HK-2 (cell line): ENCODE measurements around the gene RAB44.

Experiments used
- DNase-seq: peaks from one replicate; pipeline ENCODE4 v3.0.0-alpha.2; 2018; ENCODE audit not compliant: unreplicated experiment

Gene RAB44

DNA sequence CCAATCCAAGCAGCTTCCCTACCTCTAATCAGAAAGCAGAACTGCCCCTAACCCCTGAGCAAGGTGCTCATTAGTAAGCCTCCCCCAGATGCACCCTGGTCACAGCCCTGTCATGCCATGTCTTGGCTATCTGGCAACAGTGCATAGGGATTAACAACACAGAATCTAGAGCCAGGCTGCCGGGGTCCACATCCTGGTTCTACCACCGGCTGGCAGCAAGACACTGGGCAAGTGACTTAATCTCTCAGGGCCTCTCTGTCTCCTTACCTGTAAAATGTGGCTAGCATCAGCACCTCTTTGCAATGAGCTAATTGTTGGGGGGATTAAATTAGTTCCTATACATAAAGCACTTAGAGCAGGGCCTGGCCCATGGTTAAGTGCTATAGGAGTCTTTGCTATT is 73.5 kb downstream of the RAB44 start:
- DNase-seq, result no peak

DNA sequence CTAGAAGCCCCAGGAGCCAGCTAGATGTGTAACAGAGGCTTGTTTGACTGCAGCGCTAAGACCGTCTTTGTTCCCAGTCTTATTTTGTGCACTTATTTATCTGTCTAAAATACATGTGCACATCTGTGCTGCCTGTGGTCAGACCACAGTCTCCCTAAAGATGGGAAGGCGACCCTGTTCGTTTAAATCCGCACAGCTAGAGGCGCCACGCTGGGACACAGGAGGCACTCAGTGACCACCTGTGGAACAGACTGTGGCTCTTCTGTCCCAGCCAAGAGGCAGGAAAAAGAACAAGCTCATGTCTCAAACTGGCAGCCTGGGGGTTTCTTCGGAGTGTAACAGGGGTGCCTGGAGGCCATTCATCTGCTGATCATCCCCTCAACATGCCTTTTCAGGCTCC is 74.8 kb downstream of the RAB44 start:
- DNase-seq, result no peak

DNA sequence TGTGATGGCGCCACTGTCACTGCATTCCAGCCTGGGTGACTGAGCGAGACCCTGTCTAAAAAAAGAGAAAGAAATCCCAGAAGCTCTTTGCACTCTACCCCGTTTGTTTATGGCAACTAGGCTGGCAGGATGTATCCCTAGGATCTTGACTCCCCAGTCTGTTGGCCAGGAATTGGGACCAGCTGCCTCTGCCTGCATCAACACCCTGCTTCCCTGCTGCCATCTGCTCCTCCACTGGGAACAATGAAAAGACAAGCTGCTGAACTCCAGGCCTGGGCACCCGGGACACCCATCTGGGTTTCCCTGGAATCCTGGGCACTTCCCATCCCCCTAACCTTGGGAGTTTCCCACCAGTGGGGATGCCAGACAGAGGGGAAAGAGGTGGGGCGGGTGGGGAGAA is 76.7 kb downstream of the RAB44 start:
- no peak for DNase-seq

GRCh38 chr6:36776167-36776566 is 78.5 kb downstream of the RAB44 start:
- DNase-seq, result no peak

GRCh38 chr6:36777801-36778200 is 80.2 kb downstream of the RAB44 start:
- DNase-seq, result no peak

DNA sequence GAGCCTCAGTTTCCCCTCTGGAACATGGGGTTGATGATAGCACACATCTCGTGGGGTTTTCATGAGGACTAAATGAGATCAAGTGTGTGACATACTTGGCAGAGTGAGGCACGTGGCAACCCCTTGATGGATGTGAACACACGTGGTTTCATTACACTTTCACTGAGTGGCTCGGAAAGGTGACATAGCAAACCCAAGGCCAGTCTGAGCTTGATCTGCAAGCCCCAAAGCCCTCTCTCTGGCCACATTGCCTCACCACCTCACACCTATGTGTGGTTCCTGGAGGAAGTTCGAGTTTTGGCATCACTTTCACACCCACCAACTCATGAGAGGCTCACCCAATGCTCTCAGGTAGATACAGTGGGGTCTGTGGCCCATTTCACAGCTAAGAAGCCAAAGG is 81.6 kb downstream of the RAB44 start:
- no peak for DNase-seq

GRCh38 chr6:36780442-36781177 is 83.0 kb downstream of the RAB44 start:
- DNase-seq, result no peak

- DNase-seq, result no peak
Measured at GRCh38 chr6:36781669-36782068, 84.0 kb downstream of the RAB44 start.
